ENCODE data around the gene SRMS. TPM values are rescaled to one million over a fixed set of nuclear protein-coding genes. Genes with fewer than 3 reads are reported as not detected.

SRMS gene
- total RNA-seq, 1 donor from 2014 or later = not detected

Other genes with a start within 250 kb of the SRMS start
- 1.8 TPM for gene CHRNA4, start 186.4 kb downstream of the SRMS start, total RNA-seq
- 2.6 TPM for gene KCNQ2, start 75.1 kb downstream of the SRMS start, total RNA-seq
- 858 TPM for gene EEF1A2, start 48.7 kb downstream of the SRMS start, total RNA-seq
- 35.2 TPM for gene PPDPF, start 27.0 kb downstream of the SRMS start, total RNA-seq
- 4.6 TPM for gene PTK6, start 10.4 kb downstream of the SRMS start, total RNA-seq
- 0.10 TPM for gene FNDC11, start 6.4 kb upstream of the SRMS start, total RNA-seq
- gene HELZ2, start 26.5 kb upstream of the SRMS start, total RNA-seq = 27.1 TPM
- gene GMEB2, start 79.4 kb upstream of the SRMS start, total RNA-seq = 9.9 TPM
- gene STMN3, start 105.7 kb upstream of the SRMS start, total RNA-seq = 15.6 TPM
- 9.2 TPM for gene RTEL1, start 110.6 kb upstream of the SRMS start, total RNA-seq
- gene TNFRSF6B, start 148.9 kb upstream of the SRMS start, total RNA-seq = 1.1 TPM
- gene ARFRP1, start 160.2 kb upstream of the SRMS start, total RNA-seq = 36.3 TPM
- gene ZGPAT, start 160.3 kb upstream of the SRMS start, total RNA-seq = 14.1 TPM
- 6.8 TPM for gene LIME1, start 188.9 kb upstream of the SRMS start, total RNA-seq
- gene SLC2A4RG, start 192.0 kb upstream of the SRMS start, total RNA-seq = 67.0 TPM